Inferior parietal cortex (tissue), 1 donor: ENCODE measurements around the gene FAM222B.
"Not testable (repeated sequence)": the region's sequence is repeated elsewhere in the genome, so short reads cannot be mapped to it uniquely, and the experiment has no call there.

Experiments
- DNase-seq: peaks from one replicate; pipeline ENCODE4 v3.0.0-alpha.2; 2016; ENCODE audit errors: extremely low spot score

Gene FAM222B

GRCh38 chr17:28728364-28729200 lies 114.0 kb downstream of the FAM222B start, which contains the start of gene NEK8:
NEK8 (plus strand) TSS chr17:28728788; CDS start chr17:28728814, 26 bp downstream.
- peak; percentile 92 for DNase-seq

DNA sequence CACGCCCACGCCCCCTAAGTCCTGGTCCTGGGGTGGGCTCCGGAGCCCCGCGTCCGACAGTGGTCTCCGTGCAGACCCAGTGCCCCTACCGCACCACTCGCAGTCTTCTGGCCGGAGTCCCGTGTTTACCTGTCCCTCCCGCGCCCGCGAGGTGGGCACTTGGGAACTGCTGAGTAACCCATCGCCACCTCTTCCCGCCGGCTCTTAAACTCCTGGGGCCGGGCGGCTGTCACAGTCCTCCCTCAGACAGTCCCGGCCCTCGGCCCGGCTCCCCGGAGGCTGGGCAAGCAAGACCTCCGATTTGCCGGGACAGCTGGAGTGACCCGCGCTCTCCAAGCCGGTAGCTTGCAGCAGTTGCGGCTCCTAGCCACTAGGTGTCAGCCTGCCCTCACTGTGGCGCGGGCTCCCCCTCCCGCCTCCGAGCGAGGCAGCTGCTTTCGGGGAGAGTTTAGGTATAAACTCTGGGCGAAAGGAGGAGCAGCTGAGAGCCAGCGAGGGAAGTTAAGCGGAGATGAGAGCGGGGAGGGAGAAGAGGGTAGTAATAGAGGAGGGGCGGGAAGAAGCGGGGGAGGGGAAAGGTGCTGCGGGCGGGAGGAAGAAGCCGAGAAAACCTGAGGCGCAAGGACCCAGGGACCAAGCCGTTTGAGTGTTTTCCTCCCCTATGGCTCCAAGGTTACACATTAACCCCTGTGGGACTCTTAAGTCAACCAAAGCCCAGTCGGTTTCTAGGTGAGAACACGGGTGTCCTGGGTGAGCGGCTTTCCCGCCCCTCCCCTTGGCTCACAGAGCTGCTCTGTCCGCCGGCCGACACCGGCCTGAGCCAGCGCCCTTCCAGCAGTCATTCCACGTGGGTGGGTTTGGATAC lies 115.7 kb downstream of the FAM222B start:
- peak; percentile 95 for DNase-seq

- peak; percentile 44 for DNase-seq
Observed at GRCh38 chr17:28726226-28726626, 116.4 kb downstream of the FAM222B start, which contains the start of gene TLCD1. TLCD1 (minus strand) TSS chr17:28726233; CDS start chr17:28726097, 136 bp downstream.

- DNase-seq: peak; percentile 11
Observed at GRCh38 chr17:28725660-28726225, 116.8 kb downstream of the FAM222B start.

DNA sequence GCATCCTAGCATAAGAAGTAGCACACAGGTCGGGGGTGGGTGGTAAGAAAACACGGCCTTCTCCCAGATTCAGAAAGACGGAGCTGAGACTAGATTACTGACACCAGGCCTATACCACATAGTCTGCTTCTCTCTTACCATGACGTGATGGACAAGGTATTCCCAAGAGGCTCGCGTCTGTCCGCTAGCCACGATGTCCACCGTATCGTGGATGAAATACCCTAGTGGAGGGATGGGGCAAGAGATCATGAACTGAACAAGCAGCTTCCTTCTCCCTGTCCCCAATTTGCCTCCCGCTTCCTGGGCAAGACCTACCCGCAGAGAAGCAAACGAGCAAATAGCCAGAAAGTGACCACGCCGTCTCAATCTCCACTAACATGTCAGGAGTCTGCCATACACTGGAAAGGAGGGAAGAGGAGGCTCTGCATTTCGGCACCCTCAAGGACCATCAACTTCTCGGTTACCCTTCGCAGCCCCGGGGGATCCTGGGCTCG lies 117.4 kb downstream of the FAM222B start:
- peak; percentile 11 for DNase-seq

DNA sequence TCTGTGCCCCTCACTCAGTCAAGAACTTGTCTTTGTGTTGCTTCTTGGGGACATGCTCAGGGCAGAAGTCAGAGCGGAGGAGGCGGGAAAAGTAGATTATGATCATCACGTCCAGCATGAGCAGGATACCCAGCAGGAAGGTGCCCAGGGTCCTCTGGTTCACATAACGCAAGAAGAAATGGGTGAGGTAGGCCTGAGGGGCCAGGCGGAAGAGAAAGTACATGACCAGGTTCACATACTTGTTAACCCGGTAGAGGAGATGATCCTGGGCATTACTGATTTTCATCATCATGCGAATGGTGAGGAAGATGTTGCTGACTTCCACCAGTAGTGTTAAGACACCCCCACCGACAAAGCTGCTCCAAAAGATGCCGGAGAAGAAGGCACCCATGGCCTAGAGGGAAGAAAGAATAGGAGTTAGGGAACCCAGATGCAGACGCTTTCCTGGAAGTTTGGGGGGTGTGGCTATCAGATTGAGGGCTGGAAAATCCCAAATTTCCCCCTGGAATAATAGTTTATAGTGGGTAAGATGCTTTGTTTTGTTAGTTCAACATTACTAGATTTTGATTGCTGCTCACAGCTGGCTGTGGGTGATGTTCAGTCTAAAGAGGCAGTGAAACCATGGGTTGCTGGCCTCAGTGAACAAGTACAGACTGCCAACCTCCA lies 118.0 kb downstream of the FAM222B start:
- no peak for DNase-seq

- not testable (repeated sequence) for DNase-seq
Observed at GRCh38 chr17:28723836-28724499, 118.6 kb downstream of the FAM222B start.

DNA sequence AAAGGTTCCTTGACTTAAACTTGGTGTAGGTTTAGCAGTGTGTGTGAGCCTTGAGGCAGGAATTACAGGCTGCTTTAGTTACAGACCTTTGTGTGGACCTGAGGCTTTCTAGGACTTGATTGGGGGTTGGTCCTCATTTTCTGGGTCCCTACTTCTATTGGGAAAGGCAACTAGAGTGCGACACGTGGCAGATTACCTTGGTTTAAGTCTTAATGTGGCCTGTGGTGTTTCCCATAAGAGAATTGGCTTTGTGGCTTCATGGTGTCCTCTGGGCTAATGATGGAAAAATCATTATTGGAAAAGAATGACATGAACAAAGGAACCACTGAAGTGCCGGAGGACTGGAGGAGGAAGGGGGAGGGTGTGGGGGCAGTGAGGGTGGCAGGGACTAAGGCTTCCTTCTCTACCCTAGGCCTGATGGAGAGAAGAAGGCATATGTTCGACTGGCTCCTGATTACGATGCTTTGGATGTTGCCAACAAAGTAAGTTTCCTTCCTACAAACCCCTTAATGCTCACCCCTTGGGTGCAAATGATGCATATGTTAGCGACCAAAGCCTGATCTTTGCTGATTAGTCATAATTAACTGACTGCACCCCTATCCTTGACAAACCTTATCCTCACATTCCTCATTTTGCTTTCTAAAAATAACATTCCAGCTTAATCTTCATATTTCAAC lies 119.3 kb downstream of the FAM222B start:
- DNase-seq: no peak

DNA sequence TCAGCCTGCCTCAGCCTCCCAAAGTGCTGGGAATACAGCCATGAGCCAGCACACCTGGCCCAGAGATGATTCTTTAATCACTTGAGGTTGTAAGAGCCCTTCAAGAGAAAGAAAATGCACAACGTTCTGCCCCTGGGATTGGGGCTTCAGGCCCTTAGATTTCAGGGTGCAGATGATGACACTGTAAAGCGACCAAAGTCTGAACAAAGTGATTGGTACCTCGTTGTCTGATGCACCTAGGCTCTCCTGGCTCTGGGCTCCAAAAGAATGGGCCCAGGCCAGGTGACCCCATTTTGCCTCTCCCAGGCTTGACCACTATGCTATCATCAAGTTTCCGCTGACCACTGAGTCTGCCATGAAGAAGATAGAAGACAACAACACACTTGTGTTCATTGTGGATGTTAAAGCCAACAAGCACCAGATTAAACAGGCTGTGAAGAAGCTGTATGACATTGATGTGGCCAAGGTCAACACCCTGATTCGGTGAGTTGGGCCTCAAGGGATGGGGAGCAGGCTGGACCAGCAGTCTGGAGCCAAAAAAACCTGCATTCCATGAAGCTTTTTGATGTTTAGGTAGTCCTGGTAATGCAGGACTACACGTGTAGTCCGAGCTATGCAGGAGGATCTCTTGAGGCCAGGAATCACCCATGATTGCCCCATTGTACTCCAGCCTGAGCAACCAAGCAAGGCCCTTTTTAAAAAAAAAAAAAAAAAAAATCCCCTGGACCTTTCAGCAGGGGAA lies 120.0 kb downstream of the FAM222B start:
- no peak for DNase-seq

DNA sequence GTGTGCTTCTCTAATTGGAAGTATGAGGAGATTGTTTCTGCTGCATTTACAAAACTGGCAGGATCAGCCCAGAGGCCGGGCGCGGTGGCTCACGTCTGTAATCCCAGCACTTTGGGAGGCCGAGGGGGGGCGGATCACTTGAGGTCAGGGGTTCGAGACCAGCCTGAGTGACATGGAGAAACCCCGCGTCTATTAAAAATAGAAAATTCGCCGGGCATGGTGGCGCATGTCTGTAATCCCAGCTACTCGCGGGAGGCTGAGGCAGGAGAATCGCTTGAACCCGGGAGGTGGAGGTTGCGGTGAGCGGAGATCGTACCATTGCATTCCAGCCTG lies 121.6 kb downstream of the FAM222B start:
- DNase-seq: not testable (repeated sequence)

DNA sequence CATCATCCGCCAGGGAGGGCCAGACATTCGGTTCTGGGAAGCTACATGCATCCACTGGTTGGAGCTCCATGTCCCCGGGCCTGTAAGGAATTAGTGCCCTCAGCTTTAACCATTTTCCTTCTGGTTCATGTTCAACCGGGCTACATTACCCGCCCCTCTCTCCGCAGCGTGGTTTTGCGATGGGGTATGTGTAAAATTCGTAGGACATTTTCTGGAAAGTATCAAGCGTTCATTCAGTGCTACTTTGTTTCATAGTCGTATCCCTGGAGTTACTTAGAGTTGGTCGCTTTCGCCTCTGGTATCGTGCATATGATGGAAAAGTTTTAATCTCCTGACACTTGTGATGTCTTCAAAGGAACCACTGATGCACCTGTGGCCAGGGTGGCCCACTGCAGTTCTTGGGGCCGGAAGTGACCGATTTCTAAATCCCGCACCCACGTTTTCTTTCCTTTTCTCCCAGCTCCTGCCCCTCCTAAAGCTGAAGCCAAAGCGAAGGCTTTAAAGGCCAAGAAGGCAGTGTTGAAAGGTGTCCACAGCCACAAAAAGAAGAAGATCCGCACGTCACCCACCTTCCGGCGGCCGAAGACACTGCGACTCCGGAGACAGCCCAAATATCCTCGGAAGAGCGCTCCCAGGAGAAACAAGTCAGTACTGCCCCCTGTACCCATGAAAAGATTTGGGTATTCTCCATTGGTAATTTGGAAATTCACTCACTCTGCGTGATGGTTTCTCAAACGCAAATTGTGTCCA lies 122.2 kb downstream of the FAM222B start:
- DNase-seq: no peak

DNA sequence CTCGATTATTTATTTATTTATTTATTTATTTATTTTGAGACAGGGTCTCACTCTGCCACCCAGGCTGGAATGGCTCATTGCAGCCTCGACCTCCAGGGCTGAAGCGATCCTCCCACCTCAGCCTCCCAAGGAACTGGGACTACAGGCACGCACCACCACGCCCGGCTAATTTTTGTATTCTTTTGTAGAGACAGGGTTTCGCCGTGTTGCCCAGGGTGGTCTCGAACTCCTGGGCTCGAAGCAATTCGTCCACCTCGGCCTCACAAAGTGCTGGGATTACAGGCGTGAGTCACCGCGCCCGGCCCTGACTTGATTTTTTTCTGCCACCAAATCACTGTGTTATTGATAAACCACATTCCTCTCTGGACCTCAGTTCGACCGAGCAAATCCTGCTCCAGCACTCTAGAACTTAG lies 123.6 kb downstream of the FAM222B start:
- DNase-seq: no peak

- DNase-seq: no peak
Observed at GRCh38 chr17:28718333-28719020, 124.1 kb downstream of the FAM222B start.

GRCh38 chr17:28717578-28718332 lies 124.8 kb downstream of the FAM222B start, which contains the start of gene RAB34:
RAB34 (minus strand) TSS chr17:28717868; CDS start chr17:28717266, 602 bp downstream.
- DNase-seq: no peak

GRCh38 chr17:28716740-28717577 lies 125.6 kb downstream of the FAM222B start:
- DNase-seq: no peak

- no peak for DNase-seq
Observed at GRCh38 chr17:28715217-28715616, 127.4 kb downstream of the FAM222B start.

GRCh38 chr17:28714281-28714680 lies 128.3 kb downstream of the FAM222B start:
- no peak for DNase-seq
